ENCODE measurements around the gene GAPVD1. TPM values are rescaled to one million over a fixed set of nuclear protein-coding genes. Genes with fewer than 3 reads are reported as not detected.

Gene GAPVD1
- total RNA-seq, 1 experiment from 2014 or later, result 53.1 TPM

- intact Hi-C loops (cut with micrococcal nuclease), result no loop called here
- no peaks in the 10 kb centered on the region for H4K20me1 ChIP-seq (ENCODE audit: insufficient read depth)
These were observed 59.9 kb downstream of the GAPVD1 start for GRCh38 chr9:125321496-125321895.

More at GRCh38 chr9:125321496-125321895, 59.9 kb downstream of the GAPVD1 start:
- Histone ChIP-seq H2AFZ (ENCODE audit: low read depth, low read length, poor library complexity, severe bottlenecking) (no peak overlapping the region), H3K4me1 (ENCODE audit: control insufficient read depth in 1 of 2, insufficient read depth in 2 of 2, low read length in 2 of 2) (no peaks in the 10 kb centered on the region), H3K27ac (ENCODE audit: low read depth, low read length) (no peak overlapping the region), H3K9me2 (ENCODE audit: insufficient read depth) (no peaks in the 10 kb centered on the region), H3K4me2 (ENCODE audit: low read length) (no peak overlapping the region), H3K27me3 (ENCODE audit: insufficient read depth, low read length) (no peaks in the 10 kb centered on the region), H3K4me3 (replicated peaks in 1 of 2; ENCODE audit: low read depth in 1 of 2, low read length in 2 of 2) (no peak overlapping the region), H3K36me3 (ENCODE audit: control insufficient read depth in 1 of 2, insufficient read depth in 2 of 2, low read length in 2 of 2) (peaks cover 4 to 11% of the 10 kb centered on the region in 2 experiments; a peak in 2 of 4 replicates), H3K9ac (ENCODE audit: low read length) (no peak overlapping the region), H3K79me2 (ENCODE audit: insufficient read depth, low read length) (no peaks in the 10 kb centered on the region), H3K9me3 (ENCODE audit: control insufficient read depth in 1 of 2, insufficient read depth in 1 of 2, low read depth in 1 of 2, low read length in 2 of 2) (no peaks in the 10 kb centered on the region)
- ChIA-PET RAD21 (ENCODE audit: low non-redundant PET in 1 of 2, low total read pairs in 2 of 2, uncharacterized antibody in 2 of 2, unreplicated experiment in 2 of 2) (no interaction called here), CTCF (no interaction called here), POLR2A (no interaction called here)
- no TSS peak for BruUV-seq (replicated peaks)
- ATAC-seq (no peak), DNase-seq (ENCODE audit: low read depth, low spot score) (no peak)
- TF ChIP-seq YY1 (IDR thresholded peaks at IDR 0.05; ENCODE audit: extremely low read depth, insufficient replicate concordance, low read depth, low read length), result no peak
- no peak for TF ChIP-seq CEBPB (IDR thresholded peaks at IDR 0.05; ENCODE audit: low read depth)
- no peak for TF ChIP-seq EGR1 (IDR thresholded peaks at IDR 0.05; ENCODE audit: low read depth)
- TF ChIP-seq REST (IDR thresholded peaks at IDR 0.05; ENCODE audit: low read depth), result no peak
- no peak for TF ChIP-seq RAD21 (IDR thresholded peaks at IDR 0.05; ENCODE audit: low read depth)
- no peak for TF ChIP-seq JUND (IDR thresholded peaks at IDR 0.05)
- TF ChIP-seq EZH2 (IDR thresholded peaks at IDR 0.05), result no peak
- no peak for TF ChIP-seq CBX3 (IDR thresholded peaks at IDR 0.05; ENCODE audit: low read depth)
- TF ChIP-seq ELF1 (IDR thresholded peaks at IDR 0.05; ENCODE audit: borderline replicate concordance, low read depth), result no peak
- TF ChIP-seq SIN3A (IDR thresholded peaks at IDR 0.05; ENCODE audit: low read depth), result no peak
- TF ChIP-seq EZH2phosphoT487 (IDR thresholded peaks at IDR 0.05; ENCODE audit: borderline replicate concordance), result no peak
